Neural cell (in vitro differentiated cells): Measurements from ENCODE around the gene GRID1.

Experiments used
- EZH2 ChIP-seq: fragments of 200-600, 300-800 bp; shearing (Covaris generic), sonication (generic); IDR thresholded peaks from 2 replicates; pipeline ENCODE4 v1.6.1; 2014; ENCODE audit warnings: antibody characterized with exemption, low read length, borderline replicate concordance, mild to moderate bottlenecking; ENCODE audit not compliant: insufficient read depth, poor library complexity, severe bottlenecking
- POLR2AphosphoS5 ChIP-seq: IDR thresholded peaks from 2 replicates; pipeline ENCODE4 v1.6.1; 2012
- RAD21 ChIP-seq: fragments of 450-650 bp; conservative IDR thresholded peaks from 2 replicates; pipeline ENCODE4 v1.6.1; 2014; ENCODE audit warnings: antibody characterized with exemption, mild to moderate bottlenecking, moderate library complexity
- TF ChIP-seq, protein P1 (sequence below): fragments of 450-650 bp; IDR thresholded peaks from 2 replicates; pipeline ENCODE4 v1.5.1; 2014; ENCODE audit warnings: antibody characterized with exemption, mild to moderate bottlenecking, moderate library complexity; ENCODE audit not compliant: poor library complexity, severe bottlenecking
- TF ChIP-seq, protein P2 (sequence below): IDR thresholded peaks from 2 replicates; pipeline ENCODE4 v1.6.1; 2012; ENCODE audit warnings: borderline replicate concordance

DNA sequence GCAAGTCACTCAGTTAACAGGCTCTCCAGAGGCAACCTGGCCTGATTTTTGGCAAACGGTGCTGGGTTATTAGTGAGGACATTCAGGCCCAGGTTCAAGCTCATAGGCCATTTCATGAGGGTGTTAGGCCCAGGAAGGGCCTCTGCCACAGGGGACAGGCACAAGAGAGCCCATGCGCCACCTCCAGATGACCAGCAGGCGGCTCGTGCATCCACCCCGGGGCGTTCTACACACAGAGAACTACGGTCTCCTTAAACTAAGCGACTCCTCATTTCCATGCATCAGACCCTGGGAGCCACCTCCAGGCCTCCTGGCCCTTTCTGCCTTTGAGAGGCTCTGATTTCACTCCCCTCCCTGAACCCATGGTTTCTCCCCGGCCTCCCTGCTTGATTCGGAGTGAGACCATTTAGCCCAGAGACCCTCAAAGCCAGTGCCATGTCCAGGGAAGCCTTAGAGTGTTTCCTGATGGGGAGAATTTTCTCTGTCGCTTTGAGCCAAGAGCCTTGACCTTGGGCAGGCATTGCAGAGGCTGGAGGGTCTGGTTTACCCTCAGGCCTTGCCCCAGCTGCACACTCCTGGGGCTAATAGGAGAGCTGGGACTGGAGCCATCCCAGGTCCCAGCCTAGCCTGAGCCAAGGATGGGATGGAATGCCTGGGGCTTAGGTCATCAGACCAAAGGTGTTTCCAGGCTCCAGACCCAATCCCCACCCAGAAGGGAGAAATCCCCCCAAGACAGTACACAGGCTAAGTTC lies 188.0 kb downstream of the GRID1 start:
- TF ChIP-seq, protein P1, sequence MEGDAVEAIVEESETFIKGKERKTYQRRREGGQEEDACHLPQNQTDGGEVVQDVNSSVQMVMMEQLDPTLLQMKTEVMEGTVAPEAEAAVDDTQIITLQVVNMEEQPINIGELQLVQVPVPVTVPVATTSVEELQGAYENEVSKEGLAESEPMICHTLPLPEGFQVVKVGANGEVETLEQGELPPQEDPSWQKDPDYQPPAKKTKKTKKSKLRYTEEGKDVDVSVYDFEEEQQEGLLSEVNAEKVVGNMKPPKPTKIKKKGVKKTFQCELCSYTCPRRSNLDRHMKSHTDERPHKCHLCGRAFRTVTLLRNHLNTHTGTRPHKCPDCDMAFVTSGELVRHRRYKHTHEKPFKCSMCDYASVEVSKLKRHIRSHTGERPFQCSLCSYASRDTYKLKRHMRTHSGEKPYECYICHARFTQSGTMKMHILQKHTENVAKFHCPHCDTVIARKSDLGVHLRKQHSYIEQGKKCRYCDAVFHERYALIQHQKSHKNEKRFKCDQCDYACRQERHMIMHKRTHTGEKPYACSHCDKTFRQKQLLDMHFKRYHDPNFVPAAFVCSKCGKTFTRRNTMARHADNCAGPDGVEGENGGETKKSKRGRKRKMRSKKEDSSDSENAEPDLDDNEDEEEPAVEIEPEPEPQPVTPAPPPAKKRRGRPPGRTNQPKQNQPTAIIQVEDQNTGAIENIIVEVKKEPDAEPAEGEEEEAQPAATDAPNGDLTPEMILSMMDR = no peak
- TF ChIP-seq EZH2 = no peak
- TF ChIP-seq, protein P2, sequence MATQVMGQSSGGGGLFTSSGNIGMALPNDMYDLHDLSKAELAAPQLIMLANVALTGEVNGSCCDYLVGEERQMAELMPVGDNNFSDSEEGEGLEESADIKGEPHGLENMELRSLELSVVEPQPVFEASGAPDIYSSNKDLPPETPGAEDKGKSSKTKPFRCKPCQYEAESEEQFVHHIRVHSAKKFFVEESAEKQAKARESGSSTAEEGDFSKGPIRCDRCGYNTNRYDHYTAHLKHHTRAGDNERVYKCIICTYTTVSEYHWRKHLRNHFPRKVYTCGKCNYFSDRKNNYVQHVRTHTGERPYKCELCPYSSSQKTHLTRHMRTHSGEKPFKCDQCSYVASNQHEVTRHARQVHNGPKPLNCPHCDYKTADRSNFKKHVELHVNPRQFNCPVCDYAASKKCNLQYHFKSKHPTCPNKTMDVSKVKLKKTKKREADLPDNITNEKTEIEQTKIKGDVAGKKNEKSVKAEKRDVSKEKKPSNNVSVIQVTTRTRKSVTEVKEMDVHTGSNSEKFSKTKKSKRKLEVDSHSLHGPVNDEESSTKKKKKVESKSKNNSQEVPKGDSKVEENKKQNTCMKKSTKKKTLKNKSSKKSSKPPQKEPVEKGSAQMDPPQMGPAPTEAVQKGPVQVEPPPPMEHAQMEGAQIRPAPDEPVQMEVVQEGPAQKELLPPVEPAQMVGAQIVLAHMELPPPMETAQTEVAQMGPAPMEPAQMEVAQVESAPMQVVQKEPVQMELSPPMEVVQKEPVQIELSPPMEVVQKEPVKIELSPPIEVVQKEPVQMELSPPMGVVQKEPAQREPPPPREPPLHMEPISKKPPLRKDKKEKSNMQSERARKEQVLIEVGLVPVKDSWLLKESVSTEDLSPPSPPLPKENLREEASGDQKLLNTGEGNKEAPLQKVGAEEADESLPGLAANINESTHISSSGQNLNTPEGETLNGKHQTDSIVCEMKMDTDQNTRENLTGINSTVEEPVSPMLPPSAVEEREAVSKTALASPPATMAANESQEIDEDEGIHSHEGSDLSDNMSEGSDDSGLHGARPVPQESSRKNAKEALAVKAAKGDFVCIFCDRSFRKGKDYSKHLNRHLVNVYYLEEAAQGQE = no peak
- no peak for TF ChIP-seq RAD21
- no peak for TF ChIP-seq POLR2AphosphoS5
